Measurements from ENCODE around the gene PDE4D. TPM values are rescaled to one million over a fixed set of nuclear protein-coding genes. Genes with fewer than 3 reads are reported as not detected.

PDE4D gene
- total RNA-seq, 1 experiment from 2014 or later: 32.5 TPM

DNA sequence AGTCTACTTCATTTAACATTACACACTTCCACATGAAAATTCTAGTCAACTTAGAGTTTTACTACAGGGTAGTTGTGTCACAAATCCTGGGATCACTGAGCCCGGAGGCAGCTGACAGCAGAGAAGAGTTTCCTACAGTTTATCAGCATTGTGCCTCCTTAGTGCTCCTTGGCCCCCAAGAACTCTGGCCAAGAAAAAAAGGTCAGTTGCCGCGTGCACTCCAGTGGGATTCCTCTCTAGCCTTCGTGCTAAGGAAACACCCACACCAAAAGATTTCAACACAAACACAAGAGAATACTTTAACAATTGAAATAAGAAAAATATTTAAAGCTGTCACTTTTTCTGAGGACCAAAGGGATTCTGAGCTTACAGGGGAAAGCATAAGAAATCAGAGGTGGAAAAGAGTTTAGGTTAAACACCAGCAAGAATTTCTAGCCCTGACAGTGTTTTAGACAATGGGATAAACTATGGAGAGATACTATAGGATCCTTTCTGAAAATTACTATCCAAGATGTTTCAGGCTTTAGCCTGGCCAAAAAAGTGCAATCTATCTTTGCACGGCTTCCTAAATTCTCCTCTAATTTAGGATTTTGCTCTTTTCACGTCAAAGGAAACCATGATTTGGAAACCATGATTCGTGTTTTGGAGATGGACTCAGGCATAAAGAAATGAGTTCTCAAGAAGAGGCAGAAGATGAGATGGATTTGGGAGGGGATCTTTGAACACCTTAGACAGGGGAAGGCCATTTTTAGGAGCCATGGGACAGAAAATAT is 703.9 kb downstream of the PDE4D start:
- H3K27me3 ChIP-seq: no peaks in the 10 kb centered on the region
- H3K36me3 ChIP-seq: no peaks in the 10 kb centered on the region
- no peak for DNase-seq
- H3K27ac ChIP-seq: no peak overlapping the region; the same call in 1 of the 2 replicates
- H3K9me3 ChIP-seq (replicated peaks): no peaks in the 10 kb centered on the region
- no peak overlapping the region for H3K4me3 ChIP-seq
- H3K4me1 ChIP-seq: peaks cover 16% of the 10 kb centered on the region

DNA sequence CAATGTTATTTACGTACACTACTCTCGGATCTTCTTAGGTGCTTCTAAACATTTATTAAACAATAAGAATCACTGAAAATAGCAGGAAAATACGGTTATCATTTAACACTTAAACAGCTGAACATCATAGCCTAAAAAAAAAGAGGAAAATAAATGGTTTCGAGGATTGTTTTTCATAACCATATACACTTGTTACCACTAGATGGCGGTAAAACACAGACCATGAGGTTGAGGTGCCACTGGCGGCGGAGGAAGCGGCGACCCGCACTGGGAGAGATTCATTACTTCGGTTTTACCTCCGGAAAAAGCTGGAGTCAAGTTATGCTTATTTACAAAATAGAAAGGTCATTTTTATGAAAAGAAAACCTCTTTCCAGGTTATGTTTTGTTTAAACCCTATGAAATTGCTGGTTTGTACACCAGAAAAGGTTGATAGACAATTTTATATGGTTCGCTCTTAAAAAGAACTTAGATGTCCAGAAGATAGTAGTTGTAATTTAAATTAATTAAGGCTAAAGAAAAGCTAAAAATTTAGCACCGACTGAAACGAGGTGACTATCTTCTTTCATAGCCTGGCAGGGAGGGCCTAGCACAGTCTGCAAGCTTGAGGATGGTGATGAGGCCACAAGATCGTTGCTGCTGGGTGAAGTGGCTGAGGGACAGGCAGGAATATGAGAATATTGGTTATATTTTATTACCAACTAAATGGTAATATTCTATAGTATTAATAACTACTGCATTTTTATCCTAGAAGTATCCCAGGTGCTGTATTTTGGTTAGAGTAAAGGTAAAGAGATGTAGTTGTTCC is 704.9 kb downstream of the PDE4D start:
- Histone ChIP-seq H3K27me3 (no peaks in the 10 kb centered on the region), H3K36me3 (no peaks in the 10 kb centered on the region), H3K27ac (no peak overlapping the region), H3K4me3 (peak overlapping the region; percentile 25; the same call in 1 of the 2 replicates), H3K4me1 (peaks cover 16% of the 10 kb centered on the region), H3K9me3 (replicated peaks) (no peaks in the 10 kb centered on the region)
- DNase-seq: peak; percentile 76 to 82

DNA sequence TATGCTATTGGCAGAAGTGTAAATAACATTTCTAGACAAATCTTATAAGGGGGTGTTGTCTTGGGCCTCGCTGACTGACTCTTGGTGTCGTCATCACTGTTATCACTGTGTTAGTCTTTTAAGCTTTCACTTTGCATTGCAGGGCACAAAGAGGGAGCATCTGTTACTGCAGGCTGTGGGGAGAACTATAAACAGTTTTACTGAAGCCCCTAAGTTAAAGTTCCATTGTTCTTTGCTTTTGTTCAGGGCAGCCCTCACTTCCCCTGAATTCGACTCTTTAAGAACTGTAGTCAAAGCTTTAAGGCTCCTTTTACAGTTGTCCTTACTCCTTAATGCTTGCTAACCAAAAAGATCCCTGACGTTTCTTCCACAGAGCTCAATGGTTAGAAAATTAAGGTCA is 705.7 kb downstream of the PDE4D start:
- H3K27ac ChIP-seq: no peak overlapping the region
- H3K27me3 ChIP-seq: no peaks in the 10 kb centered on the region
- no peak overlapping the region; the same call in 1 of the 2 replicates for H3K4me3 ChIP-seq
- DNase-seq: peak in 1 of 2 experiments; percentile 25
- peaks cover 16% of the 10 kb centered on the region for H3K4me1 ChIP-seq
- H3K9me3 ChIP-seq (replicated peaks): no peaks in the 10 kb centered on the region
- H3K36me3 ChIP-seq: no peaks in the 10 kb centered on the region

DNA sequence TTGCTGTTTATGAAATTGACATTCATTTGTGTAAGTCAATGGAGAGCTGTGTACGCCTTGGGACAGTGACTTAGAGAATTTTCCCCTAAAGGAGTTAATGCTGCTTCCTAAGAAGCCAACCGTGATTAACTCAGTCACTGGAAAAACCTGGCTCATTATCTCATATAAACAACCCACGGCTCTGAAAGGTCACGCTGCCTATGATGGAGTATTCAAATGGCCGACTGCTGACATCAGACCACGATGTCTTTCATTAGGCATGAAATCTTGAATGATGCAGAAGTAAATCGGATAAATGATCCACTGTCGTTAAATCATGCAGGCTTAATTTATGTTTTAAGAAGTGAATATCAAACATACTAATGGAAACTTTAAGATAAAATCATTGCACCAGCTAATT is 706.9 kb downstream of the PDE4D start:
- DNase-seq: no peak

DNA sequence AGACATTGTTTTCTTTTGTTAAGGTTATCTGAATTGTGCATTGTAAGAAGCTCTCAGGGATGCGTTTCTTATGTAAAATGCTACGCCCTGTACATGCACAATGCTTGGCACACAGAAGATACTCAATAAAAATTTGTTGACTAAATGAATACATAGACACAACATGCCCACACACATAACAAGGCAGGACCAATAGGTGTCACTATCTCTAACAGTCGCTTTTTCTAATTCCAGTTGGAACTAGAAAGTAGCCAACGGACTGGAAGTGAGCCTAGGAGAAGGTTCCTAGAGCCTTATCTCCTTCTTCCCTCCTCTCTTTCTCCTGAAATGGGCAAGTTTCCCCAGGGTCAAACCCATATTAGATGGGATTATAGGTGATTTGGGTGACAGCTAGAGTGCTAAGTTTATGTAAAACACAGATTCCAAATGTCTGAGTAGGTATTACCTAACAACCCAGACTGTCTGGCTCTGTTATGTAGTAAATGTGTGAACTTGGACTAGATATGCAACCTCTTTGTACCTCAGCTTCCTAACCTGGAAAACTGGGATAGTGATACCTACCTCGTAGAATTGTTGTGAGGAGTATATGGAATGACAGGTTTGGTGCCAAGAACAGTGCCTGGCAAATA is 707.7 kb downstream of the PDE4D start:
- peaks cover 16% of the 10 kb centered on the region for H3K4me1 ChIP-seq
- no peaks in the 10 kb centered on the region for H3K36me3 ChIP-seq
- H3K4me3 ChIP-seq: no peak overlapping the region
- H3K27me3 ChIP-seq: no peaks in the 10 kb centered on the region
- H3K9me3 ChIP-seq (replicated peaks): no peaks in the 10 kb centered on the region
- DNase-seq: no peak
- H3K27ac ChIP-seq: no peak overlapping the region

More for the DNA sequence above, 706.9 kb downstream of the PDE4D start:
- H3K36me3 ChIP-seq: no peaks in the 10 kb centered on the region
- no peaks in the 10 kb centered on the region for H3K27me3 ChIP-seq
- no peak overlapping the region for H3K27ac ChIP-seq
- peaks cover 16% of the 10 kb centered on the region for H3K4me1 ChIP-seq
- no peaks in the 10 kb centered on the region for H3K9me3 ChIP-seq (replicated peaks)
- H3K4me3 ChIP-seq: no peak overlapping the region

DNA sequence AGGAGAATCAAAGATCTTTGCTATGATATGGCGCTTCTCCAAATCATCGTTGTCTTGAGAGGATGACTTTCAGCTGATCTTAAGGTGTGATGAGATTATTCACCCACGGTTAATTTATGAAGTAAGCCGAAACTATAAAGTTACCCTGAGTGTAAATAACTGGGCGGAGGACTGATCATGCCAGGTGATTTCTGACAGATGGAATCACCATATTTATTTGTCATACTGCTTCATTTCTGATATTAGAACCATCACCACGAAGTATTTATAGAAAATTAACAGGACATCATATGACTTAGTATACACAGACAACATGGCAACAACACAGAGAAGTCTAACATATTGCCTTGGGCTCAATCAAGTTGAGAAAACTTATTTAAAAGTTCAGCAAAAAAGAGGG is 708.8 kb downstream of the PDE4D start:
- no peak overlapping the region for H3K4me3 ChIP-seq
- no peak overlapping the region for H3K27ac ChIP-seq
- H3K36me3 ChIP-seq: no peaks in the 10 kb centered on the region
- H3K9me3 ChIP-seq (replicated peaks): no peaks in the 10 kb centered on the region
- DNase-seq: no peak
- H3K4me1 ChIP-seq: peaks cover 7% of the 10 kb centered on the region; the same call in 1 of the 2 replicates
- no peaks in the 10 kb centered on the region for H3K27me3 ChIP-seq

DNA sequence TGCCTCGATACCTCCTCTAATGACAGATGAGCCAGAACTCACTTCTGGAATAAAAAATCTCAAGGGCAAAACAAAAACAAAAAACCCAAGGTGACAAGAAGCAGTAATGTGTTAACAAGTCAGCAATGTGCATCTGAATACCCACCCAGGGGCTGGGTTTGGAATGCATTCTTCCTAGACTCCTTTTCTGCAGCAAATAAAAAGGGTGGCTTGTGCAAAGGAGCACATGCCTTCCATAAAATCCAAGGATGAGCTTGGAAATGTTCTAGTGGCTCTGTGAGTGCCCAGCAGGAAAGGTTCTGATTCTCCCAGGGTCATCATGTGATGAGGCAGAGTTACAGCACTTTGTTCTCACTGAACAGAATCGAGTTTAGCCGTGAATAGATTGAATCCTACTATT is 710.8 kb downstream of the PDE4D start:
- no peak for DNase-seq
- peaks cover 1% of the 10 kb centered on the region; the same call in 1 of the 2 replicates for H3K4me1 ChIP-seq
- H3K4me3 ChIP-seq: no peak overlapping the region
- H3K27me3 ChIP-seq: no peaks in the 10 kb centered on the region
- no peak overlapping the region for H3K27ac ChIP-seq
- no peaks in the 10 kb centered on the region for H3K36me3 ChIP-seq
- no peaks in the 10 kb centered on the region for H3K9me3 ChIP-seq (replicated peaks)

DNA sequence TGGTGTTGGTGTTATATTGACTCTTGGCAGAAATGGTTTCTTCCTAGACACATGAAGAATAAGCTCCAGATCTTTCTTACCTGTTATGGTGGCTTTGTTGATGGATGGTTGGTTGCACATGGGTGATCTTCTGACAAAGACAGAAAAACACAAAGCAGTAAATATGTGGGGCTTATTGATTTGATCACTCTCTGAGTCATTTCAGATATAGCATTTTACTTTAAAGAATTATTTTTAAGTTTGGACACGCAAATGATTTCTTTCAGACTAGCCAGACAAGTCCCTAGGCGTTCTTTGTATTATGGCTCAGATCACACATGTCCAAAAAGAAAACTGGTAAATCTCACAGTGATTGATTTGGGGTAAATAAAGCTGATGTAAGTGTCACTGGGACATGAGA is 713.0 kb downstream of the PDE4D start:
- Histone ChIP-seq H3K36me3 (no peaks in the 10 kb centered on the region), H3K27me3 (no peaks in the 10 kb centered on the region), H3K4me3 (no peak overlapping the region), H3K27ac (no peak overlapping the region), H3K9me3 (replicated peaks) (no peaks in the 10 kb centered on the region), H3K4me1 (no peaks in the 10 kb centered on the region)
- DNase-seq: no peak

DNA sequence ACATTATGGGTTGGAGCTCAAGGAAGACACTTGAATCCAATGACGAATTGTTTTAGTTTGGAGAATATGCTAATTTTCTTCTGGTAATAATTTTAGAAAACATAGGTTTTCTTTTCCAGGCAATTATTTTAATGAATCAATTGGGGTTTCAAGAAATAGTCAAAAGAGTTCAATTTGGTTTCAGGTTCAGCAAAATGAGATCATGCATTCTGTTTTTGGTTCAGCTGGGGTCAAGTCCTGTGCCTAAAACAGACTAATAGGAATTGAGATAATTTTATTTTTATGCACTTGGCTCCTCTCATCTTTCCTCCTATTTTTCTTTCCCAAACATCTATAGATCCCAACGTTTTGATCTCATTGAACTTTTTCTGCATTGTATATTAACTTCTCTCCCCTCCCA is 713.8 kb downstream of the PDE4D start:
- Histone ChIP-seq H3K27ac (no peak overlapping the region), H3K36me3 (no peaks in the 10 kb centered on the region), H3K4me3 (no peak overlapping the region), H3K9me3 (replicated peaks) (no peaks in the 10 kb centered on the region), H3K4me1 (no peaks in the 10 kb centered on the region), H3K27me3 (no peaks in the 10 kb centered on the region)
- DNase-seq: no peak

DNA sequence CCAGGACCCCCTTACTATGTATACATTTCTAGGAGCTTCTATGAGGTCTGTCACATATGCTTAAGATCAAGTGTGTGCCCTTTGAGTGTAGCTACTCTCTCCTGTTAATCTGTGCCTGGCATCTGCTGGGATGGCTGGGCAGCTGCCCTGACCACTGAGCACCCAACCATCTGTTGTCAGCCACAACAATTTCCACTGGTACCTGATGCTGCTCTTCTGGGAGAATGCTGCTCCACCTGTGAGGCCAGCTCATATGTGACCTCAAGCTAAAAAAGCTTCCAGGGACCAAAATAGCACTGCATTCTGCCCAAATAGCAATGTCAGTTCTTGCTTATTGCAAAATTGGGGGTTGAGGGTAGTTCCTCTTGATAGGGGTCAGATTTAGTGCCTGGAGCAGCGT is 715.0 kb downstream of the PDE4D start:
- no peak for DNase-seq
- Histone ChIP-seq H3K36me3 (no peaks in the 10 kb centered on the region), H3K27ac (no peak overlapping the region), H3K27me3 (no peaks in the 10 kb centered on the region), H3K4me1 (no peaks in the 10 kb centered on the region), H3K4me3 (no peak overlapping the region), H3K9me3 (replicated peaks) (no peaks in the 10 kb centered on the region)

DNA sequence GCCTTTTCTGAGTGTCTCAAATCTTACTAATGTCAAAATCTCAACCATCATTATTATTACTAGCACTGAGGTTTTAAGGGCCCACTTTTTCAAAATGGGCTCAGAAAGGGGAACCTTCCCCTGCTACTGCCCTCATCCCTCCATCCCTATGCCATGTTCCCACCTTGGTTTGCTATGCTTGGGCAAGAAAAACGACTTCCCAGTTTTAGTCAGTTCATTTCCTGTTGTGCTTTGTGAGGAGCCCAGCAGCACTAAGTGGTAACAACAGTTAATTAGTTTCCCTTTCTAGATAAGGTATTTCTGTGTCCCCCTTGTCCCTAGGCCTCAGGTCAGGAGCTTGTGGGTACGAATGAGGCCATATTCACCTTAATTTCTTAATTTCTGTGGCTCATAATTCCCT is 715.5 kb downstream of the PDE4D start:
- no peak for DNase-seq
- H3K36me3 ChIP-seq: no peaks in the 10 kb centered on the region
- no peaks in the 10 kb centered on the region for H3K27me3 ChIP-seq
- no peak overlapping the region for H3K27ac ChIP-seq
- no peak overlapping the region for H3K4me3 ChIP-seq
- no peaks in the 10 kb centered on the region for H3K9me3 ChIP-seq (replicated peaks)
- no peaks in the 10 kb centered on the region for H3K4me1 ChIP-seq

DNA sequence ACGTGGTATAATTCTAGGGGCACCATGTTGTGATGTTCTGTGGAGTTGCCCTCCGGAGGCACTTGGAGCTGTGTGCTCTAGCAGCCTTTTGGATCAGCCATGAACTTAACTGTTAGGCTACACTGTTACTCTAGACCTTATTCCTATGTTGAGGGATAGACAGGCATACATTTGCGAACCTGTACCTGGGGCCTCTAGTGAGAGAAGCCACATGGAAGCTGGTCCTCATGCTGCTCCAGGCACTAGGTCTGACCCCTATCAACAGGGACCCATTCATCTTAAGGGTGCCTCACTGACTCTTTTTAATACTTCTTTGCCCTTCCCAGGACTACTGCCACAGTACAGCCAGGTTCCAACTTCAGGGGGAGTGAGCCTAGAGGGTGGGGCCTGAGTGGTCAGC is 715.9 kb downstream of the PDE4D start:
- Histone ChIP-seq H3K4me1 (no peaks in the 10 kb centered on the region), H3K27me3 (no peaks in the 10 kb centered on the region), H3K27ac (no peak overlapping the region), H3K4me3 (no peak overlapping the region), H3K9me3 (replicated peaks) (no peaks in the 10 kb centered on the region), H3K36me3 (no peaks in the 10 kb centered on the region)
- DNase-seq: no peak

DNA sequence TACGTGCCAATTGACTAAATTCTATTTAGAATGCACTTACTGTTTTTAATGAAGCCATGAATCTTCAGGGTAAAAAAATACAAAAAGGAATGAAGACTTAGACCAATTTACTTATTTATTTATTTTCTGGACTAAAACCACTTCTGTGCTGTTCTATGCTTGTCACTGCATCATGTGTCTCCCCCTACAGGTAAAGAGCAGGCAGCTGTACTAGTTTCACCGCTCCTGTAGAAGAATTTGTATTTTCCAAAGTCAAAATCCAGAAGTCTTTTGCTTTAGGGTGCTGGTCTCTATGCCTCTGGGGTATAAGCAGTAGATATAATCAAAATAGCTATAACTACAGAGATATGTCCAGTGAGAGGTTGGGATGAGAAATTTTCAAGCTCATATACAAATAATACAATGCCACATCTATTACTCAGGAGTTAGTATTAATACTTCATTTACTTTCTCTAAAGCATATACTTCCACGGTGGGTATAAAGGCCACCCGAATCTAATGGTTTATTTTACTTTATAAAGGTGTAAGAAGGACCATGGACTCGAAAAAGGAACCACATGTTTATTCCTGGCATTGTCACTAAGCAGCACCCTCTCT is 719.2 kb downstream of the PDE4D start:
- H3K36me3 ChIP-seq: no peaks in the 10 kb centered on the region
- no peaks in the 10 kb centered on the region for H3K4me1 ChIP-seq
- no peaks in the 10 kb centered on the region for H3K9me3 ChIP-seq (replicated peaks)
- no peak overlapping the region for H3K27ac ChIP-seq
- DNase-seq: peak; percentile 48 to 78
- no peaks in the 10 kb centered on the region for H3K27me3 ChIP-seq
- H3K4me3 ChIP-seq: no peak overlapping the region

DNA sequence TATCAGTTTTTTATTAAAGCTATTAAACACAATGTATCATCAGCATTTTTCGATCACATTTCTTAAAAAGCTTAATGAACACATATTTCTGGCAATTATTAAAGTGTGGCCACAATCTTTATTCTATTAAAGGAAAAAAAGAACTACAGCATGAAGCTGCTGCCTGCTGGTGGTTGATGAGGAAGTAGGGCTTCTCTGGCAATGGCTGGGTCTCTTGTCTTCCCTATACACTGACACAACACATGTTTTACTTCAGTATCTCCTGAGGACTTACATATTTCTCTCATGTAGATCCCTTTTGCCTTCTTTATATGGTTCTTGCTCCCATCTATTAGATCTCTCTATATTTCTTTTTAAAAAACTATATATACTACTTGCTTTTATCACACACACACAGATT is 719.9 kb downstream of the PDE4D start:
- Histone ChIP-seq H3K4me1 (no peaks in the 10 kb centered on the region), H3K9me3 (replicated peaks) (no peaks in the 10 kb centered on the region), H3K36me3 (no peaks in the 10 kb centered on the region), H3K27me3 (no peaks in the 10 kb centered on the region), H3K27ac (no peak overlapping the region), H3K4me3 (no peak overlapping the region)
- peak in 1 of 2 experiments; percentile 31 for DNase-seq

DNA sequence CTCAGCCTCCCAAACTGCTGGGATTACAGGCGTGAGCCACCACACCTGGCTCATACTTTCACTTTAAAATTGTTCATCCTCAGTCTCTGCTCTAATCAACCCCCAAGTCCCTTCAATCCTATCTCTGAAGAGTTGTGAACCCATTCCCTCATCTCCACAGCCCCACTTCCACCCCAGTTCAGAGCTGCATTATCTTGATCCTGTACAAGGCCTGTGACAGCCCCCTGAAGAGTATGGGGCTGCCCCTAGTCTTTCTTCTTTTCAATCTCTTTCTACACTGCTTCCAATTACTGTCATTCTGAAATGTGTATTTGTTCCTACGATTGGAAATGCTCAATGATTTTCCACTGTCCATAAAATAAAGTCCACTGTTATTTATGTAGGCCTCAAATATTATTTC is 722.4 kb downstream of the PDE4D start:
- Histone ChIP-seq H3K9me3 (replicated peaks) (no peaks in the 10 kb centered on the region), H3K36me3 (no peaks in the 10 kb centered on the region), H3K27me3 (no peaks in the 10 kb centered on the region), H3K4me3 (no peak overlapping the region), H3K4me1 (no peaks in the 10 kb centered on the region), H3K27ac (no peak overlapping the region)
- no peak for DNase-seq

Measured in SJCRH30 (cell line).